ENCODE data around the gene PRPF31.

Gene PRPF31

DNA sequence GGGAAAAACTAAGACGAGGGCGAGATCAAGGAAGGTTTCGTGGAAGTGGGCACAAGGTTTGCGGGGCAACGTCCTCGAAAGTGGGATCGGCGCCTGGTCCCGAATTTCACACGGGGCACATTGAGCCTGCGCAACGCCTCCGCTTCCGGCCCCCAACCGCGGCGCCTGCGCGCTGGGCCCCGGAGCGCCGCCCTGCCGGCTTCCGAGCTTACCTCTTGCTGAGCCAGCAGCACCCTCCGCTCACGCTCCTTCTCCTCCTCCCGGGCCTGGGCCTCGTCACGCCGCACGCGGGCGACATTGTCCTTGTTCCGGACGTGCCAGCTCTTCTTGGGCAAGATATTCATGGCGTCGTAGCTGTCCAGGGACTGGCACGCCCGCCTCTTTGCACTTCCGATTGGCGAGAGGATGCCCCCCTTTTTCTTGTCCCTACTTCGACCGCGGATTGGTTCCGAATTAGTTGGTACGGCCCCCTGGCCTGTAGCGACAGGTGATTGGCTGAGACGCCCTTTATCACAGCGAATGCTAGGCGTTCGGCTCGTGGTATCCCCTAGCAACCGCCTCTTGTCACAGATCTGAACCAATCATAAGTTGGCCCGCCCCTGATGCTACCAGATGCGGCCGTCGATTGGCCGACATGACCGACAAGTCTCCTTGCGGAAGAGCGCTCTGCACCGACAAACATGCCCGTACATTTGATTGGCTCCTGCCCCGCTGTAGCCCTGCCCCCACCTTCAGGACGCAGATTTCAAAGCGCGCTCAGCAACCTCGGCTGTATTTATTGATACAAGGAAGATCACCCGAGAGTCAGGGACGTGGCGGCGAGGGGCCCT, 44.0 kb downstream of the PRPF31 start, which contains the start of gene LENG1:
LENG1 (minus strand) TSS at position 370 of the 830 bp plus-strand sequence; CDS start at position 344, 26 bp downstream.
- H3K27me3 ChIP-seq (ENCODE audit: insufficient read depth, low read depth, severe bottlenecking): no peaks in the 10 kb centered on the region
- peak within 1 kb of the TSS; percentile 94 for H3K27ac ChIP-seq
- TF ChIP-seq, protein P1, sequence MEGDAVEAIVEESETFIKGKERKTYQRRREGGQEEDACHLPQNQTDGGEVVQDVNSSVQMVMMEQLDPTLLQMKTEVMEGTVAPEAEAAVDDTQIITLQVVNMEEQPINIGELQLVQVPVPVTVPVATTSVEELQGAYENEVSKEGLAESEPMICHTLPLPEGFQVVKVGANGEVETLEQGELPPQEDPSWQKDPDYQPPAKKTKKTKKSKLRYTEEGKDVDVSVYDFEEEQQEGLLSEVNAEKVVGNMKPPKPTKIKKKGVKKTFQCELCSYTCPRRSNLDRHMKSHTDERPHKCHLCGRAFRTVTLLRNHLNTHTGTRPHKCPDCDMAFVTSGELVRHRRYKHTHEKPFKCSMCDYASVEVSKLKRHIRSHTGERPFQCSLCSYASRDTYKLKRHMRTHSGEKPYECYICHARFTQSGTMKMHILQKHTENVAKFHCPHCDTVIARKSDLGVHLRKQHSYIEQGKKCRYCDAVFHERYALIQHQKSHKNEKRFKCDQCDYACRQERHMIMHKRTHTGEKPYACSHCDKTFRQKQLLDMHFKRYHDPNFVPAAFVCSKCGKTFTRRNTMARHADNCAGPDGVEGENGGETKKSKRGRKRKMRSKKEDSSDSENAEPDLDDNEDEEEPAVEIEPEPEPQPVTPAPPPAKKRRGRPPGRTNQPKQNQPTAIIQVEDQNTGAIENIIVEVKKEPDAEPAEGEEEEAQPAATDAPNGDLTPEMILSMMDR (IDR thresholded peaks at IDR 0.05; ENCODE audit: low read depth, low read length): 0 out of 2 replicates have a peak, but pooled peaks have one; percentile 6
- peak; percentile 99 for DNase-seq
- H3K9me3 ChIP-seq (ENCODE audit: severe bottlenecking): no peaks in the 10 kb centered on the region
- H3K4me3 ChIP-seq (ENCODE audit: low read depth, low read length): peak within 1 kb of the TSS; percentile 83
- peaks cover 38% of the 10 kb centered on the region for H3K36me3 ChIP-seq

DNA sequence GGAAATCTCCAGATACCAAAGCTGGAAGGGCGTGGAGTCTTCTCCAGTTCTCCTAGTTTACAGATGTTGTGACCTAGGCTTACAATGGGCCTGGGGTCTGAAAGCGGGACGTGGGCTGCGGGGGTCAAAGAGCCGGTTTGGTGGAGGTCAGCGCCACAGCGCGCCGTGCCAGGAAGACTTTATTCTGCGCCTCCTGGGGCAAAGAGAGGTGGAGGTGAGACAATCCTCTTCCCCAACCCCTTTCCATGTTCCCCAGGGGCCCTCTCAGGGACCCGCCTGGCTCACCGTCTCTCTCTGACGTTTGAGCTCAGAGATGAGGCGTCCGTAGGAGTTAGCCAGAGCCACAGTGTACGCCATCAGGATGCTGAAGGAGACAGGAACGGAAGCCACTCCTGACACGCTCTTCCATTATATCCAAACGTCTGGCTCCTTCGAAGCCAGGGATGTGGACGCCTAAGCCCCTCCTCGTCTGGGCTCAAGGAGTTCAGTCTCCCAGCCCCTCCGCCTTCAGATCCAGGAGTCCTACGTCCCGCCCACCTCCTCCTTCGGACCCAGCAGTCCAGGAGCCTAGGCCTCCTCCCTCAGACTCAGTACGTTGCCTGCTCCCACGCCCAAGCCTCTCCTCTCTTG, 44.7 kb downstream of the PRPF31 start:
- Histone ChIP-seq H3K36me3 (peaks cover 30% of the 10 kb centered on the region), H3K27ac (peak overlapping the region; percentile 87), H3K27me3 (ENCODE audit: insufficient read depth, low read depth, severe bottlenecking) (no peaks in the 10 kb centered on the region), H3K4me3 (ENCODE audit: low read depth, low read length) (peak overlapping the region; percentile 83), H3K9me3 (ENCODE audit: severe bottlenecking) (no peaks in the 10 kb centered on the region)
- TF ChIP-seq, protein P1 (IDR thresholded peaks at IDR 0.05; ENCODE audit: low read depth, low read length): no peak
- no peak for DNase-seq

- Histone ChIP-seq H3K27me3 (ENCODE audit: insufficient read depth, low read depth, severe bottlenecking) (no peaks in the 10 kb centered on the region), H3K4me3 (ENCODE audit: low read depth, low read length) (peak overlapping the region; percentile 83), H3K9me3 (ENCODE audit: severe bottlenecking) (no peaks in the 10 kb centered on the region), H3K36me3 (peaks cover 25% of the 10 kb centered on the region), H3K27ac (peak overlapping the region; percentile 87)
- no peak for DNase-seq
- TF ChIP-seq, protein P1 (IDR thresholded peaks at IDR 0.05; ENCODE audit: low read depth, low read length): no peak
Measured at GRCh38 chr19:54160854-54161253, 45.3 kb downstream of the PRPF31 start.

DNA sequence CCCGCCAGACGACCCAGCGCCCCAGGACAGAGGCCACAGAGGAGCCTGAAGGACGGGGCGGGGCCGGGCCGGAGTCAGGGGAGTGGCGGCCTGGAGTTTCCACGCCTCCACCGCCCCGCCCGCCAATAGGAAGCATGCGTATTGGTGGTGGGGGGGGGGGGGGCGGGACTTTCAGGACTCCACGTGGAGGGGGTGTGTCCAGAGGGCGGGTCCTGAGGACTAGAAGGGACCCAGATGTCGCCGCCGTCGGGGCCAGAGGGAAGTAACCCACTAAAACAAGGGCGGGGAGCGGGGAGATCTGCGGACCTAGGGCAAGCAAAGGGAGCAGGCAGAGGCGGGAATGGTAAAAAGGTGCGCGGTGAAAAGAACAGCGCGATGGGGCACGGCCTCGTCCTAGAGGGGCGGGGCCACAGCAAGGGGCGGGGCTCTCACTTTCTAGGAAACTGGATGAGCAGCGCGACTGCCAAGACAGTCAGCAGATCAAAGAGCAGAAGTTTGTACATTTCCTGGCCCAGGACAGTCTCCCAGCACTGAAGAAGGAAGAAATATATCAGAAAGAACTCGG, 46.8 kb downstream of the PRPF31 start:
- TF ChIP-seq, protein P1 (IDR thresholded peaks at IDR 0.05; ENCODE audit: low read depth, low read length): no peak
- no peak for DNase-seq
- H3K27me3 ChIP-seq (ENCODE audit: insufficient read depth, low read depth, severe bottlenecking): no peaks in the 10 kb centered on the region
- no peak overlapping the region for H3K4me3 ChIP-seq (ENCODE audit: low read depth, low read length)
- H3K36me3 ChIP-seq: peaks cover 10% of the 10 kb centered on the region
- no peaks in the 10 kb centered on the region for H3K9me3 ChIP-seq (ENCODE audit: severe bottlenecking)
- H3K27ac ChIP-seq: no peak overlapping the region

DNA sequence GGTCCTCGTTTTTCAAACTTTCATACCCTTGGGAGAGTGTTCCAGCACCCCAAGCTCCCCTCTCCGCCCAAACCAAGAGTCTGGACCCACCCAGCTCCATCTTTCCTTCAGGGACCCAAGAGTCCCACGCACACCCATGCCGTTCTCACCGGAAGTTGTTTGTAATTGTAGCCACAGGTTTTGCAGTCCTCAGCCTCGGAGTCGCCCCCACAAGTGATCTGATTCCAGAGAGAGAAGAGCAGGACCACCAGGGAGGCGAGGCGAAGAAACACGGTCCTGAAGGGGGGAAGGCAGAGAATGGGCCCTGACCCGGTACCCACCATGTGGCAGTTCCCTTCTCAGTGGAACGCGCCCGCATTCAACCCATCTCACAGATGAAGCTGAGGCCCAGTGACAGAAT, 47.3 kb downstream of the PRPF31 start:
- Histone ChIP-seq H3K9me3 (ENCODE audit: severe bottlenecking) (no peaks in the 10 kb centered on the region), H3K4me3 (ENCODE audit: low read depth, low read length) (no peak overlapping the region), H3K36me3 (peaks cover 5% of the 10 kb centered on the region), H3K27ac (no peak overlapping the region), H3K27me3 (ENCODE audit: insufficient read depth, low read depth, severe bottlenecking) (no peaks in the 10 kb centered on the region)
- no peak for DNase-seq
- TF ChIP-seq, protein P1 (IDR thresholded peaks at IDR 0.05; ENCODE audit: low read depth, low read length): no peak
